Panc1 (cell line): ENCODE results near the gene TMEM91. TPM values are rescaled to one million over a fixed set of nuclear protein-coding genes. Genes with fewer than 3 reads are reported as not detected.

Experiments used
- ATAC-seq: fragments of 200-7000 bp; cut with Tn5 transposase; 2 replicates; pipeline ENCODE4 v1.9.1; 2020; ENCODE audit warnings: mild to moderate bottlenecking, moderate library complexity
- BruUV-seq: library from RNA; stranded (reverse); fragments of 400-500 nt; replicated peaks from 2 replicates; lab custom pipeline; 2021; lab: Mats Ljungman, UMichigan
- CTCF ChIA-PET: fragments of 300-600 bp; sonication (Branson Sonifier 250); formaldehyde crosslinking; loops from one replicate; lab custom pipeline; 2022; ENCODE audit warnings: antibody characterized with exemption; lab: Charles Lee
- POLR2A ChIA-PET: fragments of 300-600 bp; sonication (Branson Sonifier 250); formaldehyde crosslinking; loops from one replicate; lab custom pipeline; 2022; ENCODE audit warnings: antibody characterized with exemption; lab: Charles Lee
- DNase-seq: peaks from one replicate; pipeline ENCODE4 v3.0.0-alpha.2; 2010; ENCODE audit warnings: low read depth, low spot score
- H3K27ac ChIP-seq: 2 replicates; pipeline ENCODE4 v1.5.1; 2011; ENCODE audit warnings: mild to moderate bottlenecking, low read length, inconsistent platforms
- H3K27me3 ChIP-seq: fragments of 200-500 bp; sonication (Bioruptor generic); 2 replicates; pipeline ENCODE4 v1.6.0; 2014; ENCODE audit warnings: low read length, inconsistent platforms; ENCODE audit not compliant: control insufficient read depth, insufficient read depth
- H3K36me3 ChIP-seq: fragments of 200-500 bp; sonication (Bioruptor generic); 2 replicates; pipeline ENCODE4 v1.5.1; 2014; ENCODE audit warnings: inconsistent platforms, mild to moderate bottlenecking, low read length, moderate library complexity; ENCODE audit not compliant: control insufficient read depth, insufficient read depth
- H3K4me1 ChIP-seq: 2 replicates; pipeline ENCODE4 v1.5.1; 2011; ENCODE audit warnings: inconsistent platforms, mild to moderate bottlenecking, low read length, moderate library complexity; ENCODE audit not compliant: control insufficient read depth, insufficient read depth
- H3K4me3 ChIP-seq, 2 experiments: 2 replicates each; pipeline ENCODE4 v1.5.1; 2011 to 2012; ENCODE audit warnings: low read depth in 2 of 2, low read length in 2 of 2, mild to moderate bottlenecking in 2 of 2, inconsistent platforms in 1 of 2, moderate library complexity in 1 of 2
- H3K9me3 ChIP-seq: fragments of 200-500 bp; sonication (Bioruptor generic); 2 replicates; pipeline ENCODE4 v1.5.1; 2014; ENCODE audit warnings: low read depth, mild to moderate bottlenecking, inconsistent platforms, low read length, moderate library complexity; ENCODE audit not compliant: control insufficient read depth, insufficient read depth
- POLR2AphosphoS5 ChIP-seq: IDR thresholded peaks from 2 replicates; pipeline ENCODE4 v1.6.1; 2012; ENCODE audit warnings: mild to moderate bottlenecking, low read depth, low read length, moderate library complexity
- SIN3A ChIP-seq: IDR thresholded peaks from 2 replicates; pipeline ENCODE4 v1.6.1; 2012; ENCODE audit warnings: low read depth, mild to moderate bottlenecking, low read length, moderate library complexity, borderline replicate concordance; ENCODE audit not compliant: insufficient read depth
- TCF7L2 ChIP-seq: IDR thresholded peaks from 2 replicates; pipeline ENCODE4 v1.6.1; 2011; ENCODE audit warnings: mild to moderate bottlenecking, low read depth, low read length, inconsistent platforms
- in situ Hi-C: cut with HindIII; loops from 2 replicates; pipeline ENCODE4 v1.10.0; 2016; ENCODE audit warnings: low sequenced_read_pairs, low pct_unique_long_range_greater_than_20kb
- intact Hi-C: fragments of 100-400 bp; cut with micrococcal nuclease; formaldehyde crosslinking; loops from one replicate; pipeline ENCODE4 v1.10.0; 2022; ENCODE audit not compliant: unreplicated experiment
- total RNA-seq: library from RNA; stranded (reverse); gene quantifications from one replicate; pipeline ENCODE4 v1.2.1, GENCODE V29; 2021; ENCODE audit not compliant: unreplicated experiment
- TF ChIP-seq, protein P1 (sequence below), 2 experiments: IDR thresholded peaks; 2 replicates each; pipeline ENCODE4 v1.6.1; 2011 to 2012; ENCODE audit warnings: low read depth in 2 of 2, control low read depth in 1 of 2, low read length in 1 of 2, mild to moderate bottlenecking in 1 of 2, moderate library complexity in 1 of 2; ENCODE audit not compliant: insufficient read depth in 1 of 2
- TF ChIP-seq, protein P2 (sequence below): fragments of 450-650 bp; IDR thresholded peaks from 2 replicates; pipeline ENCODE4 v1.5.1; 2017; ENCODE audit warnings: mild to moderate bottlenecking

Gene TMEM91
- total RNA-seq, 1 experiment from 2014 or later: 4.4 TPM

DNA sequence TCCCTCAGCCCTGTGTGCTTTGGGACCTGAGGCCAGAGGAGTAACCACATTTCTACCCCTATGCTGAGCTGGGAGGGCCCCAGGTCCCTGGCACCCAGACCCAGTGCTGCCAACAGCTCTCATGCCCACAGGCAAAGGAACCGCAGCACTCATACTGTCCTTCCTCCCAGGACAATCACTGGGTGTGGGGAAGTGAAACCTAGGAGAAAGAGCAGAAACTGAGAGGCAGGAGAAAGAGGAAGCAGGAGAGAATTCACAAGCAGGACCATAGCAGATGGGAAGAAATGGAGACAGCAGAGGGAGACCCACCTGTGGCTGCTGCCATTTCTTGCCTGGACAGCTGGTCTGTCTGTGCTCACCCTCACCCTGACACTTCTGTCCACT, 47.5 kb upstream of the TMEM91 start:
- Histone ChIP-seq H3K9me3 (no peaks in the 10 kb centered on the region), H3K4me1 (peaks cover 32% of the 10 kb centered on the region), H3K4me3 (no peak overlapping the region), H3K27me3 (no peaks in the 10 kb centered on the region), H3K27ac (no peak overlapping the region), H3K36me3 (no peaks in the 10 kb centered on the region)
- no TSS peak for BruUV-seq
- TF ChIP-seq, protein P1, sequence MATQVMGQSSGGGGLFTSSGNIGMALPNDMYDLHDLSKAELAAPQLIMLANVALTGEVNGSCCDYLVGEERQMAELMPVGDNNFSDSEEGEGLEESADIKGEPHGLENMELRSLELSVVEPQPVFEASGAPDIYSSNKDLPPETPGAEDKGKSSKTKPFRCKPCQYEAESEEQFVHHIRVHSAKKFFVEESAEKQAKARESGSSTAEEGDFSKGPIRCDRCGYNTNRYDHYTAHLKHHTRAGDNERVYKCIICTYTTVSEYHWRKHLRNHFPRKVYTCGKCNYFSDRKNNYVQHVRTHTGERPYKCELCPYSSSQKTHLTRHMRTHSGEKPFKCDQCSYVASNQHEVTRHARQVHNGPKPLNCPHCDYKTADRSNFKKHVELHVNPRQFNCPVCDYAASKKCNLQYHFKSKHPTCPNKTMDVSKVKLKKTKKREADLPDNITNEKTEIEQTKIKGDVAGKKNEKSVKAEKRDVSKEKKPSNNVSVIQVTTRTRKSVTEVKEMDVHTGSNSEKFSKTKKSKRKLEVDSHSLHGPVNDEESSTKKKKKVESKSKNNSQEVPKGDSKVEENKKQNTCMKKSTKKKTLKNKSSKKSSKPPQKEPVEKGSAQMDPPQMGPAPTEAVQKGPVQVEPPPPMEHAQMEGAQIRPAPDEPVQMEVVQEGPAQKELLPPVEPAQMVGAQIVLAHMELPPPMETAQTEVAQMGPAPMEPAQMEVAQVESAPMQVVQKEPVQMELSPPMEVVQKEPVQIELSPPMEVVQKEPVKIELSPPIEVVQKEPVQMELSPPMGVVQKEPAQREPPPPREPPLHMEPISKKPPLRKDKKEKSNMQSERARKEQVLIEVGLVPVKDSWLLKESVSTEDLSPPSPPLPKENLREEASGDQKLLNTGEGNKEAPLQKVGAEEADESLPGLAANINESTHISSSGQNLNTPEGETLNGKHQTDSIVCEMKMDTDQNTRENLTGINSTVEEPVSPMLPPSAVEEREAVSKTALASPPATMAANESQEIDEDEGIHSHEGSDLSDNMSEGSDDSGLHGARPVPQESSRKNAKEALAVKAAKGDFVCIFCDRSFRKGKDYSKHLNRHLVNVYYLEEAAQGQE (IDR thresholded peaks at IDR 0.05; ENCODE audit: insufficient read depth in 1 of 2, low read depth in 2 of 2, low read length in 1 of 2): no peak
- TF ChIP-seq, protein P2, sequence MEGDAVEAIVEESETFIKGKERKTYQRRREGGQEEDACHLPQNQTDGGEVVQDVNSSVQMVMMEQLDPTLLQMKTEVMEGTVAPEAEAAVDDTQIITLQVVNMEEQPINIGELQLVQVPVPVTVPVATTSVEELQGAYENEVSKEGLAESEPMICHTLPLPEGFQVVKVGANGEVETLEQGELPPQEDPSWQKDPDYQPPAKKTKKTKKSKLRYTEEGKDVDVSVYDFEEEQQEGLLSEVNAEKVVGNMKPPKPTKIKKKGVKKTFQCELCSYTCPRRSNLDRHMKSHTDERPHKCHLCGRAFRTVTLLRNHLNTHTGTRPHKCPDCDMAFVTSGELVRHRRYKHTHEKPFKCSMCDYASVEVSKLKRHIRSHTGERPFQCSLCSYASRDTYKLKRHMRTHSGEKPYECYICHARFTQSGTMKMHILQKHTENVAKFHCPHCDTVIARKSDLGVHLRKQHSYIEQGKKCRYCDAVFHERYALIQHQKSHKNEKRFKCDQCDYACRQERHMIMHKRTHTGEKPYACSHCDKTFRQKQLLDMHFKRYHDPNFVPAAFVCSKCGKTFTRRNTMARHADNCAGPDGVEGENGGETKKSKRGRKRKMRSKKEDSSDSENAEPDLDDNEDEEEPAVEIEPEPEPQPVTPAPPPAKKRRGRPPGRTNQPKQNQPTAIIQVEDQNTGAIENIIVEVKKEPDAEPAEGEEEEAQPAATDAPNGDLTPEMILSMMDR: no peak
- TF ChIP-seq TCF7L2 (no peak), SIN3A (no peak), POLR2AphosphoS5 (no peak)
- ChIA-PET POLR2A (no interaction called here), CTCF (interaction anchor here (0.7 kb wide), 1 partner anchor 377 kb away, joined by 5 read pairs; no protein-coding TSS in a partner anchor)
- intact Hi-C loops (no loop called here), in situ Hi-C loops (no loop called here)
- no peak for DNase-seq
- no peak for ATAC-seq

DNA sequence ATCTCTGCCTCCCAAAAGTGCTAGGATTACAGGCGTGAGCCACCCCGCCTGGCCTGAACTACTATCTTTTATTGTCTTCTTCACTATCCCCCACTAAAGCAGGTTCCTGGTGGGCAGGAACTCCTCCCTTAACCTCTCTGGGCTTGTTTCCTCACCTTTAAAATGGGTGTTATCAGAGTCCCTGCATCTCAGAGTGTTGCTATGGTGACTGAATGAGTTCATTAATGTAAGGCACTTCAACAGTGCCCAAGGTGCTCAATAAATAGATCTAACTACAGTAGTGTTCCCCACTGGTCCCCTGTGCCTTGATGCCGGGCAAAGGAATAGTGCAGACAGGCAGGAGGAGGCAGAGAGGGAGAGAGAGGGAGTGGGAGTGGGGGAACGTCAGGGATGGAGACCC, 45.9 kb upstream of the TMEM91 start:
- no peak overlapping the region for H3K27ac ChIP-seq
- in situ Hi-C loops: no loop called here

More for the DNA sequence above, 45.9 kb upstream of the TMEM91 start:
- no peaks in the 10 kb centered on the region for H3K36me3 ChIP-seq
- no TSS peak for BruUV-seq
- H3K27me3 ChIP-seq: no peaks in the 10 kb centered on the region
- H3K4me1 ChIP-seq: peaks cover 21% of the 10 kb centered on the region
- intact Hi-C loops: no loop called here
- CTCF ChIA-PET: no interaction called here
- ATAC-seq (no peak), DNase-seq (no peak)
- no peaks in the 10 kb centered on the region for H3K9me3 ChIP-seq
- no peak overlapping the region for H3K4me3 ChIP-seq
- TF ChIP-seq, protein P2: no peak
- TF ChIP-seq, protein P1 (IDR thresholded peaks at IDR 0.05; ENCODE audit: insufficient read depth in 1 of 2, low read depth in 2 of 2, low read length in 1 of 2): no peak
- TF ChIP-seq SIN3A (no peak), POLR2AphosphoS5 (no peak), TCF7L2 (no peak)
- POLR2A ChIA-PET: no interaction called here
